ENCODE measurements around the gene YKT6. TPM values are rescaled to one million over a fixed set of nuclear protein-coding genes. Genes with fewer than 3 reads are reported as not detected.

The YKT6 gene
- total RNA-seq, 4 donors from 2014 or later, result 48.3 to 75.8 (median 54.4) TPM

DNA sequence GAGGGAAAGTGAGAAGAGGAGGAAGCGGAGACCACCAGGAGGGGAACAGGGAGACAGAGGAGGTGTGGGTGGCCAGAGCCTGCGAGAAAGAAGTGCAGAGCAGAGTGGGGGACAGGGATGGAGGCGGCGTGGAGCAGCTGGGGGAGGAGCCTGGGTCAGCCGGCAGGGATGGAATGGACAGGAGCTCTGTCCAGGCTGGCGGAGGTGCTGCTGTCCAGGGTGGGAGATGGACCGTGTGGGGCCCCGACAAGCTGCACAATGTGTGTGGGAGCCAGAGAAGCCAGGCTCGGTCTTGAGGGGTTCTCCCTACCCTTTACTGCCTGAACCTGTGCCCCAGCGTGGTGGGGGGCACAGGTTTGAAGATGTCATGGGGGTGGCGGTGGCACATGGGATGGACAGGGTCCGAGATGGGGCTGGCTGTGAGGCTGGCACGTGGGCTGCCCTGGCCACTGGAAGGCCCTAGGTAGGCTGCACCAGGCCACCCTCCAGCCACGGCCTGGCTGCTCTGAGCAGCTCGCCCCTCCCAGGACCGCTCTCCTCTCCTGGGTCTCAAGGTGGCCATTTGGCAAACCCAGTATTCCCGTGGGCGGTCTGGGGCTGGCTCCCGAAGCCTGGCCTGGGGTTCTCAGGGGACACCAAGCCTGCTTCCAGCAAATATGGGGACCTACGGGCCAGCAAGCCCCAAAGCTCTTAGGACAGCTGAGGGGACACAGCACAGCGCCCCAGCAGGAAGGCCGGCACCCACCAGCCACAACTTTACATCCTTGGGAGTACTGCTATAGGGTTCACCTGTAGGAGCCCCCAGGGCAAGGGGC lies 32.3 kb downstream of the YKT6 start:
- DNase-seq (ENCODE audit: low spot score) (no peak), ATAC-seq (ENCODE audit: low FRiP score) (no peak)
- TF ChIP-seq, protein P1, sequence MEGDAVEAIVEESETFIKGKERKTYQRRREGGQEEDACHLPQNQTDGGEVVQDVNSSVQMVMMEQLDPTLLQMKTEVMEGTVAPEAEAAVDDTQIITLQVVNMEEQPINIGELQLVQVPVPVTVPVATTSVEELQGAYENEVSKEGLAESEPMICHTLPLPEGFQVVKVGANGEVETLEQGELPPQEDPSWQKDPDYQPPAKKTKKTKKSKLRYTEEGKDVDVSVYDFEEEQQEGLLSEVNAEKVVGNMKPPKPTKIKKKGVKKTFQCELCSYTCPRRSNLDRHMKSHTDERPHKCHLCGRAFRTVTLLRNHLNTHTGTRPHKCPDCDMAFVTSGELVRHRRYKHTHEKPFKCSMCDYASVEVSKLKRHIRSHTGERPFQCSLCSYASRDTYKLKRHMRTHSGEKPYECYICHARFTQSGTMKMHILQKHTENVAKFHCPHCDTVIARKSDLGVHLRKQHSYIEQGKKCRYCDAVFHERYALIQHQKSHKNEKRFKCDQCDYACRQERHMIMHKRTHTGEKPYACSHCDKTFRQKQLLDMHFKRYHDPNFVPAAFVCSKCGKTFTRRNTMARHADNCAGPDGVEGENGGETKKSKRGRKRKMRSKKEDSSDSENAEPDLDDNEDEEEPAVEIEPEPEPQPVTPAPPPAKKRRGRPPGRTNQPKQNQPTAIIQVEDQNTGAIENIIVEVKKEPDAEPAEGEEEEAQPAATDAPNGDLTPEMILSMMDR (IDR thresholded peaks at IDR 0.05), result no peak

DNA sequence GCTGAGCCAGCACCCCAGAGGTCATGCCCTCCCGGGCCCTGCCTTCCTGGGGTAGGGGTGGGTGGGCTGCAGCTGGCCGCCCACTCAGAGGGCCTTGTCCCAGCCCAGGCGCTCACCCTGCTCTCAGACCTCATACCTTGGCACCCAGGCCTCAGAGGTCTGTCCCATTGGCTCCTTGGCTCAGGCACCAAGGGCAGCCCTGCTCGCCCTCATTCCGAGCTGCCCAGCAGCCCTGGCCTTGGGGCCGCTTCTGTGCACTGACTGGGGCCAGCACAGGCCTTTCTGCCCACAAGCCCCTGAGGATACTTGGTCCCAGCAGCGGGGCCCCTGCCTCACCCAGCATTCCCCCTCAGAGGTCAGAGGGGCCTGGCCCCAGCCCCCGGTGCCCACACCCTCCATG lies 34.3 kb downstream of the YKT6 start:
- no peak for DNase-seq (ENCODE audit: low spot score)
- no peak for ATAC-seq (ENCODE audit: low FRiP score)
- TF ChIP-seq, protein P1 (IDR thresholded peaks at IDR 0.05), result no peak

DNA sequence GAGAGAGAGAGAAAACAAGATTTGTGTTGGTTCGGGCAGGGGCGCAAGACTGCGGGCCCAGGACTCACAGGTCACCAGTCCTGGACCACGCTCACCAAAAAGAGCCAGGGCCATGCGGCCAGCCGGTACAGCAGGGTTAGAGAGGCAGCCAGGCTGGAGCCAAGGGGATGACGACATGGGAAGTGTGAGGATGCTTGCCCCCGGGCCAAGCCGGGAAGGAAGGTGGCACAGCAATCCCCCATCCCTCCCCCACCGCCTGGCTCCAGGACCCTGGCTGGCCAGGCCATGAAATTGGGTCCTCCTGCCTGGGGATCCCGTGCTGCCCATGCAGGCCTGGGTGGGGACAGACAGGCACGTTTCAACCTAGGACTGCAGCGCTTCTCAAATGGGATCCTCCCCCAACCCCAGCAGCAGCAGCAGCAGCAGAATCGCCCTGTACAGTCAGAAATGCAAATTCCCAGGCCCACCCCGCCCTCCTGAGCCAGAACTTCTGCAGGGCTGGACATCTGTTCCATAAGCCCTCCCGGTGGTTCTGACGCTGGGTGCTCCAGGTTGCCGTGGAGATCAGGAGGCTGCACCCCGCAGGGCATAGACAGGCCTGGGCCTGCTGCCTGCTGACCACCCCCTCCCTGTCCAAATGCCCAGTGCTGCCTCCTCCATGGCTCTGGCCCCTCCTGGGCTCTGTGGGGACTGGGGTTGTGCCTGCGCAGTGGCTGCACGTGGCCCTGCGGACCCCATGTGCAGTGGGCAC lies 35.0 kb downstream of the YKT6 start:
- DNase-seq (ENCODE audit: low spot score) (no peak), ATAC-seq (ENCODE audit: low FRiP score) (no peak)
- TF ChIP-seq, protein P1 (IDR thresholded peaks at IDR 0.05), result no peak

DNA sequence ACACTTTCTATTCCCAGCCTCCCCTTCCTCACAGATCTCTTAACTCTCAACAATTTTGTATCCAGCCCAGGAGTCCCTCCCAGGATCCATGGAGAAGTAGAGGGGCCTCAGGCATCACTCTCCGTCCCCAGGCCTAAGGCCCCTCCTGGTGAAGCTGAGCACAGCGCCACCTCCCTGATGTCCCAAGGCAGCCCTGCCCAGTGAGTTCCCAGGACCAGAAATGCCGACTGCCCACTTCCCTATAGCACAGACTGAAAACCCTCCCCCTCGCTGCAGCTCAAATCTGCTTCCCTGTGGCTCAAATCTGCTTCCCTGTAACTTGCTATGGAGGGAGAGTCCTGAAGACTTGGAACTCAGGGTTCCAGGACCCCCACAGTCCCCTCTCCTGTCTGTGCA lies 35.6 kb downstream of the YKT6 start:
- ATAC-seq (ENCODE audit: low FRiP score) (no peak), DNase-seq (ENCODE audit: low spot score) (no peak)
- TF ChIP-seq, protein P1 (IDR thresholded peaks at IDR 0.05), result no peak

GRCh38 chr7:44237696-44238095 lies 36.9 kb downstream of the YKT6 start:
- no peak for DNase-seq (ENCODE audit: low spot score)
- TF ChIP-seq, protein P1 (IDR thresholded peaks at IDR 0.05), result no peak
- ATAC-seq (ENCODE audit: low FRiP score), result no peak

DNA sequence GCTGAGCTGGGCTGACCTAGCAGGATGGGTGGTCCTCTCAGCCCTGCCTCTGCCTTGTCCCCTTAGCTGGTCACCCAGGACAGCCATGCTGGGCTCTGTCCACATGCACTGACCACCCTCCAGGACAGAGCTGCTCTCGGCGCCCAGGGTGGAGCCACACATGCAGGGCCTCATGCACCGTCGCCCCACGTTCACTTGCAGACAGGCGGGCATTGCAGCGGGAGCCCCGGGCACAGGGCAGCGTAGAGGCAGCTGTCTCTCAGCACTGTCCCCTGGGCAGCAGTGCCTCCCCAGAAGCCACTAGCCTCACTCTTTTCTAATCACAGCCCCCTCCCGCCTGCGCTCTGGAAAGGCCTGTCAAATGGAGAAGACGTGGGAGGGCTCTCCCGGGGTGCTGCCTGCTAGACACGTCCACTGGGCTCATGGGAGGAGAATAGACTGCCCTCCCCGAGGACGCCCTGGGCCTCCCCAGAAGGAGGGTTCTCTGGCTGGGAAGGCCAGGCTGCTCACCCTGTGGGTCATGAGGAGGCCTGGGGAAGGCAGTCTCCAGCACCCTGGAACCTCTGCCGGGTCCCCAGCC lies 37.4 kb downstream of the YKT6 start:
- TF ChIP-seq, protein P1 (IDR thresholded peaks at IDR 0.05), result no peak
- no peak for DNase-seq (ENCODE audit: low spot score)
- no peak for ATAC-seq (ENCODE audit: low FRiP score)
